H1 (cell line): ENCODE results near the gene DOK7. TPM values are rescaled to one million over a fixed set of nuclear protein-coding genes. Genes with fewer than 3 reads are reported as not detected.

Experiments used
- CTCF ChIA-PET: fragments of 300-600 bp; sonication (Branson Sonifier 250); formaldehyde crosslinking; loops from one replicate; lab custom pipeline; 2021; ENCODE audit not compliant: partially characterized antibody; lab: Charles Lee
- POLR2A ChIA-PET: fragments of 300-600 bp; sonication (Branson Sonifier 250); formaldehyde crosslinking; loops from one replicate; lab custom pipeline; 2021; ENCODE audit warnings: inconsistent platforms; ENCODE audit not compliant: partially characterized antibody; lab: Charles Lee
- DNase-seq, 2 experiments: peaks; one replicate each; pipeline versions ENCODE4 v3.0.0 to v3.0.0-alpha.2; 2010 to 2022; ENCODE audit warnings: low spot score in 2 of 2, low read depth in 1 of 2, mixed read lengths in 1 of 2
- FAIRE-seq: peaks from 2 replicates; lab custom pipeline; 2011; peaks lifted over from hg19 to GRCh38; lab: Jason Lieb, UNC
- H2AFZ ChIP-seq: 2 replicates; pipeline ENCODE4 v1.8.1; 2012; ENCODE audit warnings: low read length, inconsistent platforms
- H2AK5ac ChIP-seq: 2 replicates; pipeline ENCODE4 v1.6.1; 2013; ENCODE audit warnings: low read depth, low read length
- H2BK120ac ChIP-seq: replicated peaks from 2 replicates; pipeline ENCODE3; 2013; ENCODE audit warnings: low read depth, low read length, inconsistent platforms
- H2BK12ac ChIP-seq: 2 replicates; pipeline ENCODE4 v1.6.1; 2013; ENCODE audit warnings: low read depth, low read length
- H2BK15ac ChIP-seq: 2 replicates; pipeline ENCODE4 v1.6.1; 2013; ENCODE audit warnings: low read length
- H2BK20ac ChIP-seq: 2 replicates; pipeline ENCODE4 v1.6.1; 2013; ENCODE audit warnings: low read length
- H2BK5ac ChIP-seq: 2 replicates; pipeline ENCODE4 v1.6.1; 2013; ENCODE audit warnings: low read depth, low read length
- H3K14ac ChIP-seq: 2 replicates; pipeline ENCODE4 v1.6.1; 2013; ENCODE audit warnings: inconsistent platforms; ENCODE audit not compliant: insufficient read length
- H3K18ac ChIP-seq: 2 replicates; pipeline ENCODE4 v1.6.1; 2013; ENCODE audit warnings: low read length; ENCODE audit errors: extremely low read depth
- H3K23ac ChIP-seq: 2 replicates; pipeline ENCODE4 v1.6.1; 2013; ENCODE audit warnings: inconsistent platforms; ENCODE audit not compliant: insufficient read length
- H3K23me2 ChIP-seq: 2 replicates; pipeline ENCODE4 v1.6.1; 2013; ENCODE audit warnings: low read depth, low read length
- H3K27ac ChIP-seq: 2 replicates; pipeline ENCODE4 v1.6.1; 2011; ENCODE audit warnings: low read depth, low read length, inconsistent platforms
- H3K27me3 ChIP-seq, 4 experiments: replicated peaks in 1 of 4; 1 replicate in 1 of 4; 2 replicates in 3 of 4; pipeline versions ENCODE4 v1.6.1 to v1.8.1; 2011 to 2013; ENCODE audit warnings: low read length in 3 of 4, mild to moderate bottlenecking in 3 of 4, inconsistent platforms in 2 of 4, mixed read lengths in 2 of 4, moderate library complexity in 1 of 4; ENCODE audit not compliant: control insufficient read depth in 3 of 4, insufficient read depth in 3 of 4; ENCODE audit errors: extremely low read depth in 1 of 4
- H3K36me3 ChIP-seq, 4 experiments: 2 replicates each; pipeline versions ENCODE4 v1.6.1 to v1.8.1; 2011 to 2013; ENCODE audit warnings: mild to moderate bottlenecking in 4 of 4, low read length in 3 of 4, moderate library complexity in 2 of 4, control low read depth in 1 of 4, inconsistent platforms in 1 of 4; ENCODE audit not compliant: insufficient read depth in 4 of 4, control insufficient read depth in 2 of 4
- H3K4ac ChIP-seq: replicated peaks from 2 replicates; pipeline ENCODE3; 2013; ENCODE audit warnings: low read length, low read depth, mixed read lengths, inconsistent platforms; ENCODE audit not compliant: insufficient read length
- H3K4me1 ChIP-seq, 4 experiments: replicated peaks in 1 of 4; 1 replicate in 1 of 4; 2 replicates in 3 of 4; pipeline versions ENCODE4 v1.6.1 to v1.8.1; 2011 to 2013; ENCODE audit warnings: low read length in 3 of 4, inconsistent platforms in 2 of 4, mixed read lengths in 1 of 4; ENCODE audit not compliant: insufficient read depth in 4 of 4, control insufficient read depth in 3 of 4
- H3K4me2 ChIP-seq, 2 experiments: 2 replicates each; pipeline versions ENCODE4 v1.6.1 to v1.8.1; 2011 to 2013; ENCODE audit warnings: low read depth in 2 of 2, low read length in 2 of 2, control low read depth in 1 of 2, inconsistent platforms in 1 of 2, mild to moderate bottlenecking in 1 of 2; ENCODE audit not compliant: insufficient read depth in 1 of 2
- H3K4me3 ChIP-seq, 4 experiments: fragments of 200-600, 300-600 bp in 1 of 4; sonication (generic), shearing (Covaris generic), sonication (Bioruptor Twin) in 1 of 4; 2 replicates each; pipeline versions ENCODE4 v1.5.1 to v1.8.1; 2011 to 2016; ENCODE audit warnings: low read length in 4 of 4, low read depth in 3 of 4, control low read depth in 2 of 4, inconsistent platforms in 2 of 4, mild to moderate bottlenecking in 2 of 4, mixed read lengths in 1 of 4, moderate library complexity in 1 of 4; ENCODE audit not compliant: insufficient read depth in 2 of 4; ENCODE audit errors: extremely low read depth in 1 of 4
- H3K56ac ChIP-seq: replicated peaks from 2 replicates; pipeline ENCODE3; 2013; ENCODE audit warnings: low read depth, mild to moderate bottlenecking, mixed read lengths, low read length, inconsistent platforms; ENCODE audit not compliant: insufficient read length
- H3K79me1 ChIP-seq: 2 replicates; pipeline ENCODE4 v1.6.1; 2013; ENCODE audit warnings: low read depth, low read length, control low read depth
- H3K79me2 ChIP-seq, 2 experiments: 2 replicates each; pipeline versions ENCODE4 v1.6.1 to v1.8.1; 2012 to 2013; ENCODE audit warnings: low read length in 2 of 2, mild to moderate bottlenecking in 2 of 2, inconsistent platforms in 1 of 2; ENCODE audit not compliant: insufficient read depth in 2 of 2, control insufficient read depth in 1 of 2
- H3K9ac ChIP-seq, 4 experiments: replicated peaks in 1 of 4; 1 replicate in 1 of 4; 2 replicates in 3 of 4; pipeline versions ENCODE4 v1.6.1 to v1.8.1; 2011 to 2013; ENCODE audit warnings: low read depth in 3 of 4, low read length in 3 of 4, control low read depth in 2 of 4, mild to moderate bottlenecking in 2 of 4, moderate library complexity in 2 of 4, inconsistent platforms in 1 of 4; ENCODE audit errors: extremely low read depth in 1 of 4
- H3K9me3 ChIP-seq, 2 experiments: 2 replicates each; pipeline versions ENCODE4 v1.6.1 to v1.8.1; 2012 to 2013; ENCODE audit warnings: mild to moderate bottlenecking in 2 of 2, moderate library complexity in 2 of 2, control low read depth in 1 of 2, inconsistent platforms in 1 of 2, low read depth in 1 of 2, low read length in 1 of 2, mixed read lengths in 1 of 2; ENCODE audit not compliant: insufficient read depth in 2 of 2
- H4K20me1 ChIP-seq, 2 experiments: replicated peaks in 1 of 2; 2 replicates each; pipeline versions ENCODE3 to v1.8.1; 2011 to 2013; ENCODE audit warnings: inconsistent platforms in 2 of 2, low read length in 2 of 2, mild to moderate bottlenecking in 1 of 2; ENCODE audit not compliant: insufficient read depth in 2 of 2, control insufficient read depth in 1 of 2
- H4K5ac ChIP-seq: 2 replicates; pipeline ENCODE4 v1.6.1; 2013; ENCODE audit warnings: low read length, low read depth, mixed read lengths, inconsistent platforms; ENCODE audit not compliant: insufficient read length
- H4K8ac ChIP-seq: 2 replicates; pipeline ENCODE4 v1.8.0; 2013; ENCODE audit warnings: mild to moderate bottlenecking, moderate library complexity, low read length, inconsistent platforms; ENCODE audit not compliant: insufficient read depth; ENCODE audit errors: extremely low read depth
- H4K91ac ChIP-seq: replicated peaks from 2 replicates; pipeline ENCODE3; 2013; ENCODE audit warnings: low read length, mixed read lengths, inconsistent platforms; ENCODE audit not compliant: insufficient read length
- BCL11A ChIP-seq, 2 experiments: IDR thresholded peaks; one replicate each; pipeline ENCODE4 v1.6.1; 2011; ENCODE audit warnings: low read depth in 2 of 2, low read length in 2 of 2, mild to moderate bottlenecking in 2 of 2
- CBX8 ChIP-seq: fragments of 300-800, 300-1000 bp; sonication (generic); IDR thresholded peaks from 2 replicates; pipeline ENCODE4 v1.7.1; 2016; ENCODE audit warnings: low read depth, low read length, borderline replicate concordance
- EP300 ChIP-seq, 2 experiments: IDR thresholded peaks; 1 replicate in 1 of 2; 2 replicates in 1 of 2; pipeline ENCODE4 v1.6.1; 2011 to 2012; ENCODE audit warnings: low read depth in 2 of 2, low read length in 2 of 2, mild to moderate bottlenecking in 2 of 2, borderline replicate concordance in 1 of 2, inconsistent platforms in 1 of 2, moderate library complexity in 1 of 2
- JUND ChIP-seq: IDR thresholded peaks from 2 replicates; pipeline ENCODE4 v1.6.1; 2011; ENCODE audit warnings: mild to moderate bottlenecking, improper control_type of control experiment, low read length
- RFX5 ChIP-seq: IDR thresholded peaks from 2 replicates; pipeline ENCODE4 v1.6.1; 2011; ENCODE audit warnings: low read depth, low read length, improper control_type of control experiment, borderline replicate concordance
- RXRA ChIP-seq: IDR thresholded peaks from 2 replicates; pipeline ENCODE4 v1.6.1; 2011; ENCODE audit warnings: low read depth, mild to moderate bottlenecking, low read length, moderate library complexity; ENCODE audit not compliant: insufficient read depth
- SIX5 ChIP-seq: IDR thresholded peaks from 2 replicates; pipeline ENCODE4 v1.6.1; 2011; ENCODE audit warnings: mild to moderate bottlenecking, low read depth, low read length
- YY1 ChIP-seq: IDR thresholded peaks from 2 replicates; pipeline ENCODE4 v1.6.1; 2011; ENCODE audit warnings: low read depth, mild to moderate bottlenecking, low read length
- ZNF274 ChIP-seq: IDR thresholded peaks from 2 replicates; pipeline ENCODE4 v1.7.0; 2012; ENCODE audit warnings: low read length, borderline replicate concordance; ENCODE audit errors: extremely low read depth
- WGBS, 2 experiments: shearing (Covaris generic) in 1 of 2; methylation state at CpG; one replicate each; pipeline versions ENCODE4 v1.1.6 to v1.1.7; 2013 to 2015; ENCODE audit warnings: low lambda C conversion rate in 2 of 2, mixed read lengths in 2 of 2, inconsistent platforms in 1 of 2, low coverage in 1 of 2, missing lambda C conversion rate in 1 of 2; ENCODE audit not compliant: insufficient replicate concordance in 2 of 2, insufficient coverage in 1 of 2, insufficient read length in 1 of 2; ENCODE audit errors: extremely low coverage in 1 of 2, missing lambda C conversion rate in 1 of 2; 5-methylcytosine and 5-hydroxymethylcytosine counted together
- polyA plus RNA-seq, 7 experiments: library from polyadenylated mRNA; depleted of rRNA in 3 of 7; stranded (reverse) in 5 of 7; unstranded in 2 of 7; fragments of >200 nt in 5 of 7; fragments of 200-250 nt in 2 of 7; gene quantifications; 1 replicate in 5 of 7; 2 replicates in 1 of 7; 4 replicates in 1 of 7; pipeline versions ENCODE4 v1.2.1 to v1.2.3, GENCODE V29; 2011 to 2013; ENCODE audit warnings: missing spikeins in 2 of 7, mixed read lengths in 2 of 7
- total RNA-seq: library from RNA; stranded (reverse); fragmentation: NEBNext Ultra II Directional; extraction: Animal tissue kit (Norgen Biotek cat#: 25700); gene quantifications from 2 replicates; pipeline ENCODE4 v1.2.1, GENCODE V29; 2021

The DOK7 gene
- total and polyA plus RNA-seq, 2 of the 8 experiments (the other 6 are each of a cell fraction or from before 2014, with no cell fraction given): 0.32 TPM; not detected in 1

DNA sequence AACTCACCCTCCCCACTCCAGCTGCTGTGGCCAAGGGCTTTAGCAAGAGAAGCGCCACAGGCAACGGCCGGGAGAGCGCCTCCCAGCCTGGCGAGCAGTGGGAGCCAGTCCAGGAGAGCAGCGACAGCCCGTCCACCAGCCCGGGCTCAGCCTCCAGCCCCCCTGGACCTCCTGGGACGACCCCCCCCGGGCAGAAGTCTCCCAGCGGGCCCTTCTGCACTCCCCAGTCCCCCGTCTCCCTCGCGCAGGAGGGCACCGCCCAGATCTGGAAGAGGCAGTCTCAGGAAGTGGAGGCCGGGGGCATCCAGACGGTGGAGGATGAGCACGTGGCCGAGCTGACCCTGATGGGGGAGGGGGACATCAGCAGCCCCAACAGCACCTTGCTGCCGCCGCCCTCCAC is 32.6 kb upstream of the DOK7 start:
- Histone ChIP-seq H3K9ac (no peak overlapping the region), H3K18ac (no peak overlapping the region), H2BK20ac (no peak overlapping the region), H3K79me1 (no peaks in the 10 kb centered on the region), H3K56ac (no peak overlapping the region), H4K5ac (no peak overlapping the region), H4K8ac (no peak overlapping the region), H3K9me3 (no peaks in the 10 kb centered on the region), H3K14ac (no peak overlapping the region), H4K20me1 (peaks cover 0 to 5% of the 10 kb centered on the region in 2 experiments), H2BK5ac (no peak overlapping the region), H4K91ac (no peak overlapping the region), H2BK12ac (no peak overlapping the region), H2BK120ac (no peak overlapping the region), H2AK5ac (no peak overlapping the region), H3K27ac (no peak overlapping the region), H2BK15ac (no peak overlapping the region), H3K23ac (no peak overlapping the region), H3K4me3 (no peak overlapping the region), H3K4ac (no peak overlapping the region), H3K4me2 (no peak overlapping the region), H3K79me2 (no peaks in the 10 kb centered on the region), H3K23me2 (no peaks in the 10 kb centered on the region), H3K36me3 (no peaks in the 10 kb centered on the region), H3K27me3 (no peaks in the 10 kb centered on the region), H2AFZ (no peak overlapping the region), H3K4me1 (peaks cover 0 to 5% (median 2%) of the 10 kb centered on the region in 4 experiments; a peak in 3 of 7 replicates)
- DNase-seq (no peak), FAIRE-seq (no peak)
- 89% methylated on average over 18 of the region's 21 CpGs; no CpG with 5 or more reads in 1 of the 2 experiments for WGBS, 2 experiments
- POLR2A ChIA-PET: interaction anchor here (0.9 kb wide), 1 partner anchor 9 kb away, joined by 3 read pairs; no protein-coding TSS in a partner anchor
- CTCF ChIA-PET: interaction anchor here (0.9 to 3.4 kb wide), 7 partner anchors 12 to 206 kb away, joined by 3 to 22 read pairs (median 3); no protein-coding TSS in a partner anchor
- TF ChIP-seq ZNF274: no peak
- TF ChIP-seq YY1: no peak
- no peak for TF ChIP-seq JUND
- TF ChIP-seq RXRA: no peak
- no peak for TF ChIP-seq BCL11A (IDR thresholded peaks at IDR 0.05; ENCODE audit: low read depth in 2 of 2, low read length in 2 of 2)
- no peak for TF ChIP-seq SIX5
- TF ChIP-seq RFX5: no peak
- no peak for TF ChIP-seq EP300 (IDR thresholded peaks at IDR 0.05; ENCODE audit: borderline replicate concordance in 1 of 2, low read depth in 2 of 2, low read length in 2 of 2)
- no peak for TF ChIP-seq CBX8
